Stimulated activated CD4-positive, alpha-beta T cell treated with anti-CD3 and anti-CD28 coated beads, Interleukin-1b, Interleukin-23, amount 100 ng/mL, for 24 hours (primary cell): Measurements from ENCODE around the gene PDCD1.

Experiments
- DNase-seq, 4 experiments: peaks; one replicate each; pipeline ENCODE4 v3.0.0-alpha.2; 2020; ENCODE audit warnings: low read depth in 4 of 4, low spot score in 1 of 4

The PDCD1 gene

DNA sequence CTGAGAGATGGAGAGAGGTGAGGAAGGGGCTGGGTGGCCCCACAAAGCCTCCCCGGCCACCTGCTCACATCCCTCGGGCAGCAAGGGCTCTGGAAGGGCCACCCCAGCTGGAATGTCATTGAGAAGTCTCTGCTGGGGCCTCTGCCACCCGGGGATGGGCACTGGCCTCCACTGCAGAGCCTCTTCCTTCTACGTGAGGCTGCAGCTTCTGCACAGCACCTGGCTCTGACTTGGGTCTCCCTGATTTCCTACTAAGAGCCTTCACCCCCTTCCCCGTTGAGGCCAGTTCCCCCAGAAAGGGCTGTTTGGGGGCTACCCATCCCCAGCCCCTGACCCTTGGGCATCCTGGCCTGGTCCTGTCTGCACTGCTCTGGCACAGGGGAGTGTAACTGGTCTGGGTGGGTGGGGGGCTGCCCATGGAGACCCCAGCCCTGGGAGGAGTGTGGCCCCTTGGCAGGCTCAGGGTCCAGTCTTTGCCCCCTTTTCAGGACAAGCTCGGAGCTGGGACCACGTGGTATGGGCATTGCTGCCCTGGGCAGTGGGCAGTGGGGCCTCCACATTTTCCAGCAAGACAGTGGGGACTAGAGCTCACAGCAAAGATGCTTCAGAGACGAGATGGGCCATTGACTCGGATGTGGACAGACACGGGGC, 5.6 kb downstream of the PDCD1 start:
- no peak for DNase-seq

GRCh38 chr2:241852116-241852980, 6.3 kb downstream of the PDCD1 start:
- no peak for DNase-seq

DNA sequence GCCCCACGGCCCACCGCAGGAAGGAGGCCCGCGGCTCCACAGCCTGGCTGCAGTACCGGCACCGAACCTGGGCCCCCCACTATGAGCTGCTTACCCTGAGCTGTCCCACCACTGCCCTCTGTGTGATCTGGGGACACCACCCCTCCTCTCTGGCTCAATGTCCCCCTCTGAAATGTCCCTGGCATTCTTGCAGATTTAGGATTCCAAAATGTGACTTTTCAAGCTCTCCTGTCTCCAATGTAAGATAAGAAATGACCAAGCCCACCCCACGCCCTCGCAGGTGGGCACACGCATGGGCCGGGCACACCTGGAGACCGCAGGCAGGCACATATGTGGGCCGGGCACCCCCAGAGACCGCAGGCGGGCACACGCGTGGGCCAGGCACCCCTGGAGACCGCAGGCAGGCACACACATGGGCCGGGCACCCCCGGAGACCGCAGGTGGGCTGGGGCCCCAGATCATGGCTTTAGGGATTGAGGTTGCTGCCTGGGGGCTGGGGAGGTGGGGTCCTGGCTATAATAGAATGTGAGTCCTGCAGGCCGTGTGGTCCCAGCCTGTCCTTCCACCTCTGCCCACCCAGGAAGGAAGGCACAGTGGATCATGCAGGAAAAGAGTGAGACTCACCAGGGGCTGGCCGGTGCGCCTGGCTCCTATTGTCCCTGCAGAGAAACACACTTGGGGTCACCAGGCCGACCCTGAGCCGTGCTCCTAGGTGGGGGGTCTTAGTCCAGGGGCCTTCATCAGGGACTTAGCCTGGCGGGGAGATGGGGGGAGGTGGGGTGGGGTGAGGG, 7.2 kb downstream of the PDCD1 start:
- DNase-seq = no peak

DNA sequence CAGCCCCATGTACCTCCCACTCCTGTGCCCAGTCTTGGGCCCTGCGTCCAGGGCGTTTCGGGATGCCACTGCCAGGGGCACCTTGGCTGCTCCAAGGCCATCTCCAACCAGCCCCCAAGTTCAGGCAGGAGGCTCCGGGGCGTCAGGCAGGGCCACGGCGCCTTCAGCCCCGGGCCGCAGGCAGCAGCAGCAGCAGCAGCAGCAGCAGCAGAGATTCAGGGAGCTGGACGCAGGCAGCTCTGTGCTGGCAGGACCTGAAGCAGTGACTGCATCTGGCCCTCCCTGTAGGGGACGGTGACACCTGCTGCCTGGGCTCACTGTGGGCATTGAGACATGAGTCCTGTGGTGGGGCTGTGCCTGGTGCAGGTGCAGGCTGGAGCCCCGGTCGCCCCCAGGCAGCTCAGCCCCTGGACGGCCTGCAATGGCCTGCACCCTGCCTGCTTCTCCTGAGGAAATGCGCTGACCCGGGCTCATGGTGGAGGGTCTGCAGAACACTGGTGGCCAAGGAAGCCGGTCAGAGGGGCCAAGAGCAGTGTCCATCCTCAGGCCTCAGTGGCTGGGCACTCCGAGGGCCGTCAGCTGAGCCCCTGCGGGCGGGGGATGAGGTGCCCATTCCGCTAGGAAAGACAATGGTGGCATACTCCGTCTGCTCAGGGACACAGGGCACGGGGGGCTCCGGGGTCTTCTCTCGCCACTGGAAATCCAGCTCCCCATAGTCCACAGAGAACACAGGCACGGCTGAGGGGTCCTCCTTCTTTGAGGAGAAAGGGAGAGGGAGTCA, 8.0 kb downstream of the PDCD1 start:
- DNase-seq = no peak

GRCh38 chr2:241849616-241850543, 8.8 kb downstream of the PDCD1 start:
- DNase-seq = no peak

DNA sequence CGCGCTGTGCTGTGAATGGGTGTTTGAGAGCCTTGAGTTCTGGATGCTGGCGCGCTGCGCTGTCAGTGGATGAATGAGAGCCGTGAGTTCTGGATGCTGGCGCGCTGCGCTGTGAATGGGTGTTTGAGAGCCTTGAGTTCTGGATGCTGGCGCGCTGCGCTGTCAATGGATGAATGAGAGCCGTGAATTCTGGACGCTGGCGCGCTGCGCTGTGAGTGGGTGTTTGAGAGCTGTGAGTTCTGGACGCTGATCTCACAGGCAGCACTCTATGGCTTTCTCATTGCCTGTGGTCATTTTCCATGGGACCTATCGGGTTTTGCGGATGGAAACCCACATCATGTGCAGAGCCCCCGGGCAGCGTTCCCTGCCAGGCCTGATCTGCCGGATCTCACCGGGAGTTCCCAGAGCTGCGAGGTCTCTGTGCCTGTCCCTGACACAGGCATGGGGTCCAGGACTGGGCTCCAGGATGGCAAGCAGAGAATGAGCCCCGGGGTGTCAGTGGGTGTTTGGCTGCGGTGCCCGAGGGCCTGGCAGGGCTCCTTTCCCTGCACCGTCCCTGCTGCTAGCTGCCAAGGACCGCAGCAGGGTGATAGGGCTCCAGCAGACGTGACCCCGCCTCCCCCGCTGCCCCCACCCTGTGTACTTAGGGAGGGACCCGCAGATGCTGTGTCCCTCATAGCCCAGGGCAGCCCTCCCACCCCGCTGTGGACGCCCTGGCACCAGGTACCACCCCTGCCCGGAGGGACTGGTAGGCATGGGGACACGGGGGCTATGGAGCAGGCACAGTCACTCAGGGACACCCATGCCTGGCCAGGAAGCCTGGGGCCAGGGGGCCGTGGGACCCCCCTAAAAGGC, 9.7 kb downstream of the PDCD1 start:
- DNase-seq = no peak

- DNase-seq = no peak
Measured at GRCh38 chr2:241846406-241846805, 12.3 kb downstream of the PDCD1 start.

GRCh38 chr2:241844831-241845578, 13.7 kb downstream of the PDCD1 start:
- no peak for DNase-seq

DNA sequence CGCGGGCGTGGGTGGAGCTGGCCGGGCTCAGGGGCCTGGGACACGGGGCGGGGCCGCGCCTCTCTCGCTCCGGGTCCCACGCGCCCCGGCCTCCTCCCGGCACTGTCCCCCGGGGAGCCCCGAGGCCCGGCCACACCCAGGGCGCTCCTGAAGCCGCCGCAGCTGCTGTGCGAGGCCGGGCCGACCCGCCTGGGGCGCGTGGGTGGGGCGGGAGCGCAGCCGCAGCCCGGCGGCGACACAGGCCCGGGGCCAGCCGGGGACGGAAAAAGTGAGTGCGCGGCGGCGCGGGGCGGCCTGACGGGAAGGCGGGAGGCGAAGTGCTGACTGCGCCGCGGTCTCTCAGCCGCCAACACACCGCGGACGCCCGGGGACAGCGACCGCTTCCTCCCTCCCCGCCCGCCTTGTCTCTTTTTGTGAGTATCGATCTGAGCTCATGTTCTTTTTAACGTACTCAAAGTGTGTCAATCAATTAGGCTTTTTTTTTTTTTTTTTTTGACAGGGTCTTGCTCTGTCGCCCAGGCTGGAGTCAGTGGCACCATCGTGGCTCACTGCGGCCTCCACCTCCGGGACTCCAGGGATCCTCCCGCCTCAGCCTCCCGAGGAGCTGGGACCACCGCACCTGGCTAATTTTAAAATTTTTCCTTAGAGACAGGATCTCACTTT, 14.5 kb downstream of the PDCD1 start:
- peak in 3 of 4 experiments; percentile 57 to 91 (median 75) for DNase-seq

GRCh38 chr2:241843321-241844065, 15.2 kb downstream of the PDCD1 start:
- DNase-seq = no peak

- DNase-seq = no peak
Measured at GRCh38 chr2:241842620-241843211, 16.0 kb downstream of the PDCD1 start.

- no peak for DNase-seq
Measured at GRCh38 chr2:241842067-241842415, 16.7 kb downstream of the PDCD1 start.

- no peak for DNase-seq
Measured at GRCh38 chr2:241841181-241842066, 17.3 kb downstream of the PDCD1 start.

- DNase-seq = no peak
Measured at GRCh38 chr2:241837197-241837965, 21.3 kb downstream of the PDCD1 start.

- DNase-seq = no peak
Measured at GRCh38 chr2:241836292-241836691, 22.4 kb downstream of the PDCD1 start.
